G401.6 (cell line): ENCODE results near the gene OAF.
"Not testable (repeated sequence)": the region's sequence is repeated elsewhere in the genome, so short reads cannot be mapped to it uniquely, and the experiment has no call there.

ENCODE experiments used
- FAIRE-seq: peaks from 2 replicates; lab custom pipeline; 2012; peaks lifted over from hg19 to GRCh38; lab: Jason Lieb, UNC

The OAF gene

DNA sequence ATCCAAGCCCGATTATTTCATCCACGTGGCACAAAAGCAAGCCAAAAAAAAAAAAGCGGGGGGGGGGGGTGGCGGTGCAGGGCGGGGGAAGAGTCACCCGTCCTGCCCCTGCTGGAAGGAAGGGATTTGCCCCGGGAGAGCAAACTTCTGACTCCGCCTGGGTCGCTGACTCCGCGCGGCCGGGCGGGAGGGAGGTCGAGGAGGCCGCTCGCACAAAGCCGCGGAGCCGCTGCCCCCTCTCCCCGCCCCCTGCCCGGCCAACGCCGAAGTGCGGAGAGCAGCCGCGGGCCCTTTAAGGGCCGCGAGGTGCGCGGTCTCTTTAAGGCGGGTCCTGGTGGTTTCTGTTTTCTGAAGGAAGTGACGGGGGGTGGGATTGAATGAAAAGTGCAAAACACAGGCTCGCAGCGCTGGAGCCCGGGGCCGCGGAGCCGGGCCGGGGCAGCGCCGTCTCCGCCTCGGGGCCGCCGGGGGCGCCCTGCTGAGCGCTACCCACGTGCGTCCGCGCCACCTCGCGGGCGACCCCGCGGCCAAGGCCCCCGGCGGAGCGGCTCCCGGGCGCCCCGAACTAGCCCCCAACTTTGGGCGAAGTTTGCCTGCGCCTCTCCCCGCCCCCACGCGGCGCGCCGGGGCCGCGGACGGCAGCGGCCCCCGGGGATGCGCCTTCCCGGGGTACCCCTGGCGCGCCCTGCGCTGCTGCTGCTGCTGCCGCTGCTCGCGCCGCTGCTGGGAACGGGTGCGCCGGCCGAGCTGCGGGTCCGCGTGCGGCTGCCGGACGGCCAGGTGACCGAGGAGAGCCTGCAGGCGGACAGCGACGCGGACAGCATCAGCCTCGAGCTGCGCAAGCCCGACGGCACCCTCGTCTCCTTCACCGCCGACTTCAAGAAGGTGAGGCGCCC lies at the start of gene OAF:
TSS of gene OAF (plus strand) at position 407 of the 896 bp plus-strand sequence. CDS start at position 655, 248 bp downstream.
- no peak for FAIRE-seq

DNA sequence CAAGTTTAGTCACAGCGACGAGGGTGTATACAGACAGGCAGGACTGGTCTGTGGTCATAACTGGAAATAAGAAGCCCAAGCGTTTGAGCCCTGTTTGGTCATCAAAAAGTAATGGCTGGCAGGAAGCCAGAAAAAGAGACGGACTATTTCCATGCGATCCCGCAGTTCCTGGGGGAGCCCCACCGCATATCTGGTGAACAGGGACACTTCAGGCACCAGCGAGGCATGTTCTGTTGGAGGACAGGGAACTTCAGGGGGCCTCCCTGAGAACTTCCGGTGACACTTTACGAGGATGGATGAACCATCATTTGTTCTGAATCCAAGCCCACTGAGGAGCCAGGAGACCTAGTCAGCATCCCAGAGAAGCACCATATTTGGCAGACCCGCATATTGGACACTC lies 43.2 kb upstream of the OAF start:
- no peak for FAIRE-seq

DNA sequence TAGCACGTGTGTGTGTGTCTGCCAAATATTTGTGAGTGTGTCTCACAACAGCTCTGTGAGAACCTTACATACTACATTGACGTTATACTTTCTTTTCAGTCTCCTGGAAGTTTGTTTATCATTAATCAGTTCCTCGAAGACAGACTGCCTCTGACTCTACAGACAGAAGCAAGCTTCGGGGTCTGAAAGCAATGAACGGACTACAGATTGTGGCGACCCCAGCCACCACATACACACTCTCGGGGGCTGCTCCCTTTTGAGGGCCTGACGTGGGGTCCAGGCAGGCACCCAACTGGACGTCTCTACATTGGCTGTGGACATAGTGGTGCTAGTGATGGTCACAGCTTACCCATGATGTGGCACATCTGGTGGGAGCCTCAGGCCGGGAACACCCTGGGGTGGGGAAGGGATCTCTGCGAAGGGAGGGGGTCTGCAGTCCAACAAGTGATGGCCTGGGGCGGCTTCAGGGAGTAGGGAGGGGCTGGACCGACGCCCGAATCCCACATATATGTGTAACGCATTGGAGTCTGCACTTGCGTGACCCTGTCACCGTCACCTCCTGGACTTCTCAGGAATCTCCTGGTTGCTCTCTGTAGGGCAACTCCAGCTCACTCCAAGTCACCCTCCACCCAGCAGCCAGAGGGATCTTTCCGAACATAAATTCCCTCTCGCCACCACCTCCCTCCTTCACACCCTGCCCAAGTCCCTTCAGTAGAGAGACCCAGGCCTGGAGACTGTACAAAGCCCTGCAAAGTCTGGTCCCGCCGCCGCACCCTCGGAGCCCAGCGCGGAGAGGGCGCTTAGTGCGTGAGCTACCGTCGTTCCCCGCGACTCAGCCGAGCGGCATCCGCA lies 42.5 kb upstream of the OAF start:
- FAIRE-seq, result no peak

DNA sequence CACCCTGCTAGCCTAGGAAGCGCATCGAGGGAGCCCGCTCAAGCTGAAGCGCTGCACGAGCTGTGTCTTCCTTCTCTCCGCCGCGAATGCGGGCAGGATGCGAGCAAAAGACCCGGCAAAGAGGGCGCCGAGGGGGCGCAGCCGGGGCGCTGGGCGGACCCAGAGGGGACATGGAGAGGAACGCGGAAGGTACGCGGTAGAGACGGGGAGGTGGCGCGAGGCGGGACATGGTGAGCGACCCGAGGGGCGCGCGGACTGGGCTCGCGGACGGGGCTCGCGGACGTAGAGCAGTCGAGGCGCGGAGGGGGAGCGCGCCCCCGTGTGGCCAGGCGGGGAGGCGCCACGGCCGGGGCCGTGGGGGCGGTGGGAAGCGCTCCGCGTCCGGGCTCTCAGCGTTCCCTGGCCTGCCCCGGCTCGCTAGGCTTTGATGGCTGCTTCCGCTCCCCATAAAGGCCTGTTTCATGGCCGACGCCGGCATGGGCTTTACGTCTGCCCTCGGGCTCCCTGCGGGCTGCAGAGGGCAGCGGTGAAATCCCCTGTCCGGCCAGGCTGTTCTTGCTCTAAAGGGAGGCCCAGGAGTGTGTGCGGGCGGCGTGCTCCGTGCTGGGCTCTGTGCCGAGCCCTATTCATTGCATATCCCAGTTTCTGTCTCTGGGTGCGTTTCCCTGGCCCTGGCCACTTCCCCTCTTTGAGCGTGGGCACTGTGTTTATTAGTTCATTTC lies 41.7 kb upstream of the OAF start:
- FAIRE-seq, result no peak

DNA sequence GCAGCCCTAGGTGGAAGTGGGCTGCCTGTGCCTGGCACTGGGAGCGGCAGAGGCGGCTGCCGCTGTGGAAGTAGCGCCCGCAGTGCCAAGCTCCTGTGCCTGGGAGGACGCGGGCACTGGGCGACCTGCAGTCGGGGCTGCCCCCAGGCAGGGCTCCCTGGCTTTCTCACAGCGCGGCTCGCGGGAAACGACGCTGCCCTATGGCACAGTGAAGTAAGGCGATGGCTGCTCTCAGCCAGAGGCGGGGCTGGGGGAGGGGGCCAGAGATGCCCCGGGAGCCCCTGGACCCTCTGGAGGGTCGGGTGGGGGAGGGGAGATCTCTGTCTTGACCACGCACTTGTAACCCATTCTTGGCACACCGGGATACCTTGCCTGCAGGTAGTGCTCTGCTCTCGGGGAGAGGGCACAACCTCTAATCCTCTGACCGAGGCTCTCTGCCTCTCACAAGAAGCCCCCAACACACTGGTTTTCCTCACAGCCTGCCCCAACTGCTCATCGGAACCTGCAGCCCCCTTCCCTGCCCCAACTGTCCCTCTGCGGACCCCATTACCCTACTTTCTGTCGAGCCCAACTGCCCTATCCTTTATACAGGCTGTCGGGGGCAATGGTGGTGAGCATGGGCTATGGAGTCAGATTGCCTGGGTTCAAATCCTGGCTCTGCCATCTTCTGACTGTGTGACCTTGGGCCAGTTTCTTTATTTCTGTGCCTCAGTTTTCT lies 40.7 kb upstream of the OAF start:
- no peak for FAIRE-seq

DNA sequence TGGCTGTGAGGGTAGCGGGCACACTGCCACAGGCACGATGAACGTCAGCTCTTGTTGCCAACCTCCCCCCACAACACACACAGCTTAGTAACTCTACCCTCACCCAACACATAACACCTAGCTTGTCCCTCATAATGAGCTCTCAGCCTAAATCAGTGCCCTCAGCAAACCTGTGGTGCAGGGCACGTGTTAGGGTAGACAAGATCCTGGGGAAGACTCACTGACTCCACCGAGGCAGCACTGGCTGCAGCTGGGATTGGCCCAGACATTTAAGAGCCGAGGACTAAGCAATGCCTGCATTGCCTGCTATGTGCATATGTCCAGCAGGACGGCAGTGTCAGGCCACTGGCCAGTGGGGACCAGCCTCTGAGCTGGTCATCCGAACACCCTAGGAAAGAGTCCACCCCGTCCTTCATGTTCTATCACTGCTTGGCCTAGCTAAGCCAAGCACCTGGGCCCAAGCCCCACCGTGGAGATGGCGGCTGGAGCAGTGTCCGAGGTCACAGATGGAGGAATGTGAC lies 40.0 kb upstream of the OAF start:
- FAIRE-seq, result no peak

DNA sequence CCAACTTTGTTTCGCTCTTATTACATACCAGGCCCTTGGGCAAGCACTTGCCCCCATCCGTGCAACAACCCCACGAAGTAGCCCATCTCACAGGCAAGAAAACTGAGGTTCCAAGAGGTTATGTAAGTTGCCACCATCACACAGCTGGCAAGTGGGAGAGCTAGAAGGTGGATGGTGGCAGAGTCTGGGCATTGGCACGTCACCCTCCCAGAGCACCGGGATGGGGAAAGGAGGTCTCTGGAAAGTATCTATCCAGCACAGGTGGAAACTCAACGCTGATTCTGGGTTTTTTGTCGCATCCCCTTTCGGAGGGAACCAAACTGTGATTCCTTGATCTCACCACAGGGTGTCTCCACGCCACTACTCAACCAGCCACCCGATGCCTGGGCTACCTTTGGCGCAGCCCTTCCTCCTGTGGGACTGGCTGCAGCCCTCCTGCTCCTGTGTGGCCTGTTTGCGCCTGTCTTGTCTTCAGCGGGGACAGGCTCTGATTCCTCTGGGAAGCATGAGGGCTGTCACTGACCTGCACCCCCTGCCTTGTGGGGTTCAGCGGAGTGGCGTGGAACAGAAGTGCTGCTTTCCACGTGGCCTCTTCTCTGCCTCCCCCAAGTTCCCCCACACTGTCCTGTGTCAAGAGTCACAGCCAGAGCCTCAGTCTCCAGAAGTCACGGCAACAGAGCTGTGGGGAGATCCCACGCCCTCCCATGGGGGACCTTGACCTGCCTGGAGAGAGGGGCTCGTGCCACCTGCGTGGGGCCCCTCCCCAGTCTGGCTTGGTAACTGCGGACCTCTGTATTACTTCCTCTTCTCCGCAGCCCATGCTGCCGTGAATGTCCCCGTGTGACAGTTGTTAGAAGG lies 38.5 kb upstream of the OAF start:
- no peak for FAIRE-seq

DNA sequence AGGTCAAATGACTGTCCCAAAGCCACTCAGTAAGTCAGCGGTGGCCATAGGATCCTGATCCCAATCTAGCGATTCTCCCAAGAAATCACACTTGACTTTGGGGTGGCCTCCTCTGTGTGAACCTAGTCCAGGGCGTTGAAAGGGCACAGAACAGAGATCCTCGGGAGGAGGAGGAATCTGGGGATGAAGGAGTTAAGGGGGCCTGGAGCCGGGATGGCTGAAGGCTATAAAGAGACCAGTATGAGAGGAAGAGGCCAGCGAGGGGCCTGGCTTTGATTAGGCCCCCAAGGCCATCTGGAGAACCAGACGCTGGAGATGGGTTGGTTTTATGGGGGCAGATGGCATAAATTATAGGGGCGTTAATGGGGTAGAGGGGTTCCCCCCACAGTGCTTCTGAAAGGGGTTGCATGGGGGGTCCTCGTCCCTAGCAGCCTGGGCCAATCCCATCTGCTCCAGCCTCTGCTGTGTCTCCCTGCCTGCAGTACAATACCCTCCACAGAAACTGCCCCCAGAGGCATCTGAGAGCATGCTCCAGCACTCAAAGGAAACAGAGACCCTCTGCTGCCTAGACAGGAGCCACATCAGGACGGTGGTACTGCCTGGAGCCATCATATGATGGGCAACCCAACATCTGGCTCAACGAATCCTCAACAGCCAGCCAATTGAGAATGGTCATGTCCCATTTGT lies 37.7 kb upstream of the OAF start:
- no peak for FAIRE-seq

DNA sequence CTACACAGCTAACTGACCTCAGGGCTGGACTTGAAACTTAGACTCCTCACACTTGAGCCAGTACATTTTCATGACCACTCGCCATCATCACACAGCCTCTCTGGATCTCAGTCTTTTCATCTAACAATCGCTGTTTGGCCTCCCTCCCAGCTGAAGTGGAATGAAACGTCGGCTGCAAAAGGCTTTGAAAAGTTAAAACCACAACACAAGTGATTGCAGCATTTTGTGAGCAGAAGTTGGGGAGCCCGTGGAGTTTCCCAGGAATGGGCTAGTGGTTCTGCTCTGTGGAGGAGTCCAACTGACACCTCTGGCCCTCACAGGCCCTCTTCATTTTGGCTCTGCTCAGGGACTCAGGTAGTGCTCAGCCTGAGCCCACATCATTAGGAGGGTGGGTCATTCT lies 37.0 kb upstream of the OAF start:
- FAIRE-seq, result no peak

DNA sequence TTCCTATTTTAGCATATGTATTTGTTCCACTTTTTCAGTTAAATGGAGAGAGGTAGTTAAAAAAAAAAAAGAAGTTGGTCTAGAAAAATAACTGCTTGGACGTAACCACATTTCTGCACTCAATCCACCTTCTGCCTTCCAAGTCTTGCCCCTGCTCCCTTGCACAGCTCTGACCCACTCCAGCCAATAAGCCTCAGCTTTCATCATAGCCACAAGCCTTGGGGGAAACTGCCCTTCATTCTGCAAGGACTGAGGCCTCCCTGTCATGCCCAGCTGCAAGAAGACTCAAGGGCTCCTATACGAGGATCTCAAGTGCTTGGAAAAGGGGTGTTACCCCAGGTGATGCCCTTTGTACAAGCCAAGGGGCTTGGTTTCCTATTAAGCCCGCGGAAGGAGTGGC lies 36.0 kb upstream of the OAF start:
- no peak for FAIRE-seq

DNA sequence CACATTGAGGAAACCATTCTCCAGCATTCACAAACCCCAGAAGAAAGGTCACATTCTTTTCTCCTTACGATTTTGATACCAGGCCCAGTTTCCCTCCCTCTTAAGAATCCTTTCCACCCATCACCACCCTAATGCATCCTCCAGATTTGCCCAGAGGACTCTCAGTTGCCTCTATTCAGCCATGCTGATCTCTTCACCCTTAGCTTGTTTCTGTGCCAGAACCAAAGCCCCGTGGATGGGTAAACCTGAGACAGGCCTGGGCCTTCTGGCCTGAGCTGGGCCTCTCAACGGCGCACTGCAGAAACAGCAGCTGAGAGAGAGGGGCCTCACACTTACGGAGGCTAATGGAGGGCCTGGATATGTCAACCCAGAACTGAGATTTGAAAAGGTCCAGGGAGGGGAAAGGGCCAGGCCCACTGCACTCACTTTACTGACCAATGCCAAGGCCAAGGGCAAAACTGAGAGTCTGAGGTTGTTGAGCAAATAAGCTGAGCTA lies 32.2 kb upstream of the OAF start:
- FAIRE-seq, result no peak

DNA sequence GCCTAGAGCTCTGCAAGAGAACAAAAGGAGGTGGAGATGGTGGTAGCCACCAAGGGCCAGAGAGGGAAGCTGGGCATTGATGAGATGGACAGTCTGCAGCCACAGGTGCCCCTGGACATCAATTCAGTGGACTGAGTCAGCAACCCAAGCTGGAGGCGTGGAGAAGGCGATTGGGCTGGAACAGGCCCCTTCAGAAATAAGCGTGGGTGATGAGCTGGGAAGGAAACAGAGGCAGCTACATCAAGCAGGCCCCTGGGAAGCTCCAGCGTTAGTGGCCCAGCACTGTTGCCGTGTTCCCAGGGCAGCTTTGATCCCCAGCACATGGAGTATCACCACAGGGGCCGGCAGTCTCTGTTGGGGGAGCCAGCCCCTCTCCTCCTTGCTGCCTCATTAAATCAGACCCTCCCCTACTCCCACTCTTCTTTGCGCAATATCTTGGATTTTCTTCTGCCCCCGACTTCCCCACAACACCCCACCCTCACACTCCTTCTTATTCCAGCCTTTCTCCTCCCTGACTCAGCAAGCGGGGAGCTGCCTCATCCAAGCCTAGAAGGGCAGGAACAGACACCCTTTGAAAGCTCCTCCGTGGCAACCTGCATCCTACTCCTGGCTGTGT lies 31.7 kb upstream of the OAF start:
- no peak for FAIRE-seq

DNA sequence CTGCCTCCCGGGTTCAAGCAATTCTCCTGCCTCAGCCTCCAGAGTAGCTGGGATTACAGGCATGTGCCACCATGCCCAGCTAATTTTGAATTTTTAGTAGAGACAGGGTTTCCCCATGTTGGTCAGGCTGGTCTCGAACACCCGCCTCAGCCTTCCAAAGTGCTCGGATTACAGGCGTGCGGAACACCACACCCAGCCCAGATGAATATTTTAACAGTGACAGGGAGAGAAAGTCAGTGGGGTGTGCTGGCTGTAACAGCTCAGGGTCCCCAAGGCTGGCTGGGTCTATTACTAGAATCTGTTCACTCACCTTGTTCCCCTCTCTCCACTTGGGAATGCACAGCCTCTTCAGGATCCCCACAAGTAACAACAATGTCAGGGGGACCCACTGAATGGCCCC lies 30.8 kb upstream of the OAF start:
- not testable (repeated sequence) for FAIRE-seq

DNA sequence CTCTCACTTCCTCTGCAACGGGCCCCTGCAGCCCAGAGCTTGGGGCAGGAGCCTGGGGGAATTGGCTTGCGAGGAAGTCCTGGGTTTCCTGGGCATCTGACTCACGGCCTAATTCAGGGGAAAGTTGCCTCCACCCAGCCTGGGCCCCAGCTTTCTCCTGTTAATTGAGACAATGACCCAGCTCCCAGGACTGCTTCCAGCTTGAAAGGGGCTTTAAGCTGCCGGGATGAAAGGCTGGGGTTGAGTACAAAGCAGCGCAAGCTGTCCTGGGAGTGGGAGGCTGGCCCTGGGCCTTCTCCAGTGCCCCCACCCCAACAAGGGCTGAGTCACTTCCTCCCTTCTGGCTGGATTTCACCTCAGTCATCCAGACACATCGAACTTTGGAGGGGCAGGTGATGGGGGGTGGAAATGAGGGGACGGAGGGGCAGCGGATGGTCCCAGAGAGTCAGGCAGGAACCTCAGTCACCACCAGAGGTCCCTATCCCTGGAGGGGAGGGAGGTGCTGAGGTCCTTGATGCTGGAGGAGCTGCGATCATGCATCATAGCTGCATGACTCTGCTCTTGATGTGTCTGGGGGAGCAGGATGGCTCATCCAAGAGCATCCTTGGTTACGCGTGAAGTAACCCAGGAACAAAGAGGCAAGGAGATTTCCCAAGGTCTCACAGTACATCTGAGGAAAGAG lies 30.1 kb upstream of the OAF start:
- no peak for FAIRE-seq

DNA sequence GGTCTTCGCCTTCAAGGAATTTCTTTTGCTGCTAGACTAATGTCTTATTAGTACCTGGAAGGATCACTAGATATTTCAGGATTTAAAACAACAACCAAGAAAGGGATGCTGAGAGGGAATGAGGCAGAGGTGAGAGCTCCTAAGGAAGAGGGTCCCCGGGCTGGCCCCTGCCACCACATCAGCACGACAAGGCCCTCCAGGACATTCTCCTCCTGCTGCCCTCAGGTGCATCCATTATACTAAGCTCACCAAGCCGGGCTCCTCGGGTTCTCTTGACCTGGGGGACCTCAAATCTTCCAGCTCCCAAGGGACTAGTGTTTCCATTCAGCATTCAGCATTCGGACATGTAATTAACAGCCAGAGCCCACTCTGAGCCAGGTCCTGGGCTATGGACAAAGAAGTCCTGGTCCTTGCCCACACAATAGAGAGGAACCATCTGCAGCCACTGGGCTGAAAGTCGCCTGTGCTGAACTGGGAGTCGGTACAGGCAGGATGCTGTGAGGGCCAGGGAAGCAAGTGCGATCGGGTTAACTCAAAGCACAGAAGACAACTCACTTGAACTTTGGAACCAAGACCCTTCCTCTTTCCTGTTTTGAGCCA lies 29.4 kb upstream of the OAF start:
- no peak for FAIRE-seq

DNA sequence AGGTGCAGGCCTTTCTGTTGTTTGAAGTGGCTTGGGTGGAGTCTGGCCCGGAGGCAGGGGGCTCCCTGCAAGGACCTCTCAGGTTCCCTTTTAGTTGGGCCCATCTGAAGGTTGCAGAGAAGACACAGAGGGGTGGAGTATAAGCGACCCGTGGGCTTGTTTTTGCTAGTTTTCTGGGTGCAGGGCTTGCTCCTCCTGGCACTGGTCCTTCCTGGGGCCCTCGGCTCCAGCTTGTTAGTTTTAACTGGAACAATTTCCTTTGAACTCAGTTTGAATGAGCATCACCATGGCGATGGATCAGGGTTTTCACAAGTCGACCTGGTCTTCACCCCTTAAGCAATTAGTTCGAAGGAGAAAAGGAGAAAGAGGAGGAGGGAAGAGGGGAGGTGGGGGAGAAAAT lies 28.5 kb upstream of the OAF start:
- FAIRE-seq, result no peak

DNA sequence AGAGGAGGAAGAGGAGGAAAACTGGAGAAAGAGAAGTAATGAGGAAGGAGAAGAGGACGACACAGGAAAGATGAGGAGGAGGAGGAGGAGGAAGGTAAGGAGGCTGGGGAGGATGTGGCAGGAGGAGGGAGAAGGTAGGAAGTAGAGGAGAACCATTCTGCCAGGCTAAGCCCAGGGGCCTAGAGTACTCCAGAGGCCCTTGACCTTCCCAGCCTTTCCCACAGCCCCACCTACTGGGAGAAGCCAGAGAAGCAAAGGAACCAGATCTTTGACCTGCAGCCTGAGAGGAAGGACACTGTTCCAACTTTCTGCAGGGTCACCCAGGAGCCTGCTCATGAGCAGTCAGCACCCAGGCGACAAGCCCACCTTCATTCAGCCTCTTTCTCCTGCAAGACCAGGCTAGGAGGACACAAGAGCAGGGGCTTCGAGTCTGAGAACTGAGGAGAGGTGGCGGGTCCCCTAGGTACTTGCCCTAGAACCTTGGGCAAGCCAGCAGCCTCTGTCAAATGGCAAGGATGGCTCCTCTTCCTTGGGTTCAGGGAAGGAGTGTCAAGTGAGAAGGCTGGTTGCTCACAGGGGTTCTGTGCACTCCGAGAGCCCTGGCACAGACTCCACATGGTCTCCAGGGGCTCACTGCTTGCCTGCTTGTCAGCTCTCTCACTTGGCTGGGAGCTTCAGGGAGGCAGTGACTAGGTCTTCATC lies 27.9 kb upstream of the OAF start:
- no peak for FAIRE-seq

DNA sequence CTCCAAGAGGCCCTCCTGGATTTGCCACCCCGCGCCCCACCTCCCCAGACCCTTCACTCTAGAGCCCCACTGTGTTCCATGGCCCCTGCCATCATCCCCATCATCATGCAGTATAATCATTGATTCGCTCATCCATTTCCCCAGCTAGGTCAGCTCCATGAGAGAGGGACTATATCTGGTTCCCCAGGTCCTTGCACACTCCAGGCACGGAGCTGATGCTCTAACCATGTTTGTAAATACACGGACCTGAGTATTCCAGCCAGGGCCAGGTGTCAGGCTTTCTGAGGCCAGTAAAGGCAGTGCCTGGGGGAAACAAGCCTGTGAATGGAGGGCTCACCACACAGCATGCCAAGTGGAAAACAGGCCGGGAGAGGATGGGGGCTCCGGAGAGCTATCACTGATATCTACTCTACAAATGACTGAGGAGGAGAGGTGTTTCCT lies 27.1 kb upstream of the OAF start:
- no peak for FAIRE-seq
